Transverse colon (tissue), 4 donors: Measurements from ENCODE around the gene MGLL.

Experiments
- CTCF ChIP-seq, 5 experiments: fragments of 200-600 bp in 3 of 5; fragments of 450-650 bp in 2 of 5; sonication (generic) in 3 of 5; IDR thresholded peaks; 1 replicate in 2 of 5; 2 replicates in 3 of 5; pipeline ENCODE4 v1.5.1; 2016 to 2017; ENCODE audit warnings: antibody characterized with exemption in 5 of 5, inconsistent platforms in 3 of 5, mild to moderate bottlenecking in 2 of 5, moderate library complexity in 1 of 5
- POLR2AphosphoS5 ChIP-seq, 3 donors: sonication (generic); formaldehyde crosslinking; IDR thresholded peaks; one replicate each; pipeline ENCODE4 v1.6.1; 2016; ENCODE audit warnings: antibody characterized with exemption in 3 of 3

- TF ChIP-seq CTCF (IDR thresholded peaks at IDR 0.05) = no peak
- no peak for TF ChIP-seq POLR2AphosphoS5 (IDR thresholded peaks at IDR 0.05)
Observed at GRCh38 chr3:127762787-127763105, 59.6 kb downstream of the MGLL start.
